Gastroesophageal sphincter (tissue), 3 donors: ENCODE data around the gene FOSL2.

Experiments used
- EP300 ChIP-seq: sonication (generic); formaldehyde crosslinking; IDR thresholded peaks from one replicate; pipeline ENCODE4 v1.6.1; 2017; ENCODE audit warnings: antibody characterized with exemption, mild to moderate bottlenecking
- POLR2A ChIP-seq, 2 donors: fragments of 450-650 bp; IDR thresholded peaks; one replicate each; pipeline ENCODE4 v1.6.1; 2017; ENCODE audit warnings: antibody characterized with exemption in 2 of 2, mild to moderate bottlenecking in 2 of 2, moderate library complexity in 1 of 2
- POLR2AphosphoS5 ChIP-seq: sonication (generic); formaldehyde crosslinking; IDR thresholded peaks from one replicate; pipeline ENCODE4 v1.6.1; 2017; ENCODE audit warnings: antibody characterized with exemption
- TF ChIP-seq, protein P1 (sequence below), 4 experiments: fragments of 200-600 bp in 2 of 4; fragments of 450-650 bp in 2 of 4; sonication (generic) in 1 of 4; IDR thresholded peaks; one replicate each; pipeline ENCODE4 v1.5.1; 2017 to 2019; ENCODE audit warnings: antibody characterized with exemption in 4 of 4, mild to moderate bottlenecking in 2 of 4, moderate library complexity in 2 of 4

DNA sequence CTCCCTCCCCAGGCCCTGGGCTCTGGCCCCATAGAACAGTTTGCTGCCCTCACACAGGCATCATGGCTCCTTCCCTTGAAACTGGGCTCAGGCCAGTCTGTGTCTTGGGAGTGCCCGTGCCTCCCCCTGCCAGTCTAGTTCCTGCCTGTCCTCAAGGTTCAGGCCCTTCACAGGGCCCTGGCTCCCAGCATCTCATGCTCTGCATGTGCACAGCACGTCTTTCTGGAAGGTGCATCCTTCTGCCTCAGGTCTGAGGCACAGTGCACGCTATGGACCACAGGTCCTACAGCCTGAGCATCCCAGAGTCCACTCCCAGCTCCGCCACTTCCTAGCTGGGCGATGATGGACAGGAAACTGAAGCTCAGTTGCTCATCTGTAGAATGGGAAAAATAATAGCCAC is 35.6 kb upstream of the FOSL2 start:
- TF ChIP-seq, protein P1, sequence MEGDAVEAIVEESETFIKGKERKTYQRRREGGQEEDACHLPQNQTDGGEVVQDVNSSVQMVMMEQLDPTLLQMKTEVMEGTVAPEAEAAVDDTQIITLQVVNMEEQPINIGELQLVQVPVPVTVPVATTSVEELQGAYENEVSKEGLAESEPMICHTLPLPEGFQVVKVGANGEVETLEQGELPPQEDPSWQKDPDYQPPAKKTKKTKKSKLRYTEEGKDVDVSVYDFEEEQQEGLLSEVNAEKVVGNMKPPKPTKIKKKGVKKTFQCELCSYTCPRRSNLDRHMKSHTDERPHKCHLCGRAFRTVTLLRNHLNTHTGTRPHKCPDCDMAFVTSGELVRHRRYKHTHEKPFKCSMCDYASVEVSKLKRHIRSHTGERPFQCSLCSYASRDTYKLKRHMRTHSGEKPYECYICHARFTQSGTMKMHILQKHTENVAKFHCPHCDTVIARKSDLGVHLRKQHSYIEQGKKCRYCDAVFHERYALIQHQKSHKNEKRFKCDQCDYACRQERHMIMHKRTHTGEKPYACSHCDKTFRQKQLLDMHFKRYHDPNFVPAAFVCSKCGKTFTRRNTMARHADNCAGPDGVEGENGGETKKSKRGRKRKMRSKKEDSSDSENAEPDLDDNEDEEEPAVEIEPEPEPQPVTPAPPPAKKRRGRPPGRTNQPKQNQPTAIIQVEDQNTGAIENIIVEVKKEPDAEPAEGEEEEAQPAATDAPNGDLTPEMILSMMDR (IDR thresholded peaks at IDR 0.05): no peak
- TF ChIP-seq POLR2A (IDR thresholded peaks at IDR 0.05) (no peak), EP300 (no peak), POLR2AphosphoS5 (no peak)
